ENCODE results near the gene DDAH1.

DNA sequence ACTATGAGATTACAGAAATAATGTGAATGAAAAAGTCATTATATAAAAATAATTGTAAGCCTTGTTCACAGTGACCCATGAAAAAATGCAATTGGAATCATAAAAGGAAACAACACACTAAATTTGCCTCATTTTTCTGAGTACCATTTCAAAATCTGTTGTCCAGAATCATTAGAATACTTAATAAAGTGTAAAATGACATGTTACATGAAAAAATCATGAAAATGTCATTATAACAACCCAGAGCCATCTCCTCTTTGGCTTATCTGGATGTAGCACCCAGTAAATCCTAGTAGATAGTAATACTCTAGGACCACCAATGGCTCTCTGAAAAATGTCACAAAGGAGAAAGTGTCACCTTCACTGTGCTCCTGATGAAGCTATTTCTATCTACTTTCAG is 76.5 kb downstream of the DDAH1 start:
- TF ChIP-seq, protein P1, sequence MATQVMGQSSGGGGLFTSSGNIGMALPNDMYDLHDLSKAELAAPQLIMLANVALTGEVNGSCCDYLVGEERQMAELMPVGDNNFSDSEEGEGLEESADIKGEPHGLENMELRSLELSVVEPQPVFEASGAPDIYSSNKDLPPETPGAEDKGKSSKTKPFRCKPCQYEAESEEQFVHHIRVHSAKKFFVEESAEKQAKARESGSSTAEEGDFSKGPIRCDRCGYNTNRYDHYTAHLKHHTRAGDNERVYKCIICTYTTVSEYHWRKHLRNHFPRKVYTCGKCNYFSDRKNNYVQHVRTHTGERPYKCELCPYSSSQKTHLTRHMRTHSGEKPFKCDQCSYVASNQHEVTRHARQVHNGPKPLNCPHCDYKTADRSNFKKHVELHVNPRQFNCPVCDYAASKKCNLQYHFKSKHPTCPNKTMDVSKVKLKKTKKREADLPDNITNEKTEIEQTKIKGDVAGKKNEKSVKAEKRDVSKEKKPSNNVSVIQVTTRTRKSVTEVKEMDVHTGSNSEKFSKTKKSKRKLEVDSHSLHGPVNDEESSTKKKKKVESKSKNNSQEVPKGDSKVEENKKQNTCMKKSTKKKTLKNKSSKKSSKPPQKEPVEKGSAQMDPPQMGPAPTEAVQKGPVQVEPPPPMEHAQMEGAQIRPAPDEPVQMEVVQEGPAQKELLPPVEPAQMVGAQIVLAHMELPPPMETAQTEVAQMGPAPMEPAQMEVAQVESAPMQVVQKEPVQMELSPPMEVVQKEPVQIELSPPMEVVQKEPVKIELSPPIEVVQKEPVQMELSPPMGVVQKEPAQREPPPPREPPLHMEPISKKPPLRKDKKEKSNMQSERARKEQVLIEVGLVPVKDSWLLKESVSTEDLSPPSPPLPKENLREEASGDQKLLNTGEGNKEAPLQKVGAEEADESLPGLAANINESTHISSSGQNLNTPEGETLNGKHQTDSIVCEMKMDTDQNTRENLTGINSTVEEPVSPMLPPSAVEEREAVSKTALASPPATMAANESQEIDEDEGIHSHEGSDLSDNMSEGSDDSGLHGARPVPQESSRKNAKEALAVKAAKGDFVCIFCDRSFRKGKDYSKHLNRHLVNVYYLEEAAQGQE (IDR thresholded peaks at IDR 0.05; ENCODE audit: borderline replicate concordance), result no peak
- TF ChIP-seq EP300 (conservative IDR thresholded peaks at IDR 0.05; ENCODE audit: poor library complexity, severe bottlenecking), result no peak
- TF ChIP-seq, protein P2, sequence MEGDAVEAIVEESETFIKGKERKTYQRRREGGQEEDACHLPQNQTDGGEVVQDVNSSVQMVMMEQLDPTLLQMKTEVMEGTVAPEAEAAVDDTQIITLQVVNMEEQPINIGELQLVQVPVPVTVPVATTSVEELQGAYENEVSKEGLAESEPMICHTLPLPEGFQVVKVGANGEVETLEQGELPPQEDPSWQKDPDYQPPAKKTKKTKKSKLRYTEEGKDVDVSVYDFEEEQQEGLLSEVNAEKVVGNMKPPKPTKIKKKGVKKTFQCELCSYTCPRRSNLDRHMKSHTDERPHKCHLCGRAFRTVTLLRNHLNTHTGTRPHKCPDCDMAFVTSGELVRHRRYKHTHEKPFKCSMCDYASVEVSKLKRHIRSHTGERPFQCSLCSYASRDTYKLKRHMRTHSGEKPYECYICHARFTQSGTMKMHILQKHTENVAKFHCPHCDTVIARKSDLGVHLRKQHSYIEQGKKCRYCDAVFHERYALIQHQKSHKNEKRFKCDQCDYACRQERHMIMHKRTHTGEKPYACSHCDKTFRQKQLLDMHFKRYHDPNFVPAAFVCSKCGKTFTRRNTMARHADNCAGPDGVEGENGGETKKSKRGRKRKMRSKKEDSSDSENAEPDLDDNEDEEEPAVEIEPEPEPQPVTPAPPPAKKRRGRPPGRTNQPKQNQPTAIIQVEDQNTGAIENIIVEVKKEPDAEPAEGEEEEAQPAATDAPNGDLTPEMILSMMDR (IDR thresholded peaks at IDR 0.05; ENCODE audit: poor library complexity, severe bottlenecking), result no peak
- TF ChIP-seq TAF1 (IDR thresholded peaks at IDR 0.05; ENCODE audit: low read depth), result no peak
- TF ChIP-seq SMC3 (conservative IDR thresholded peaks at IDR 0.05; ENCODE audit: poor library complexity), result no peak
- no peak for TF ChIP-seq MXI1 (conservative IDR thresholded peaks at IDR 0.05; ENCODE audit: poor library complexity, severe bottlenecking)
- no peak for TF ChIP-seq POLR2AphosphoS5 (IDR thresholded peaks at IDR 0.05)

Measured in neural cell (in vitro differentiated cells).